ENCODE measurements around the gene KLF4. TPM values are rescaled to one million over a fixed set of nuclear protein-coding genes. Genes with fewer than 3 reads are reported as not detected.

Gene KLF4
- total and polyA plus RNA-seq, 2 of the 13 experiments (the other 11 are each of a cell fraction or from before 2014, with no cell fraction given), result 0.20 to 0.37 TPM

DNA sequence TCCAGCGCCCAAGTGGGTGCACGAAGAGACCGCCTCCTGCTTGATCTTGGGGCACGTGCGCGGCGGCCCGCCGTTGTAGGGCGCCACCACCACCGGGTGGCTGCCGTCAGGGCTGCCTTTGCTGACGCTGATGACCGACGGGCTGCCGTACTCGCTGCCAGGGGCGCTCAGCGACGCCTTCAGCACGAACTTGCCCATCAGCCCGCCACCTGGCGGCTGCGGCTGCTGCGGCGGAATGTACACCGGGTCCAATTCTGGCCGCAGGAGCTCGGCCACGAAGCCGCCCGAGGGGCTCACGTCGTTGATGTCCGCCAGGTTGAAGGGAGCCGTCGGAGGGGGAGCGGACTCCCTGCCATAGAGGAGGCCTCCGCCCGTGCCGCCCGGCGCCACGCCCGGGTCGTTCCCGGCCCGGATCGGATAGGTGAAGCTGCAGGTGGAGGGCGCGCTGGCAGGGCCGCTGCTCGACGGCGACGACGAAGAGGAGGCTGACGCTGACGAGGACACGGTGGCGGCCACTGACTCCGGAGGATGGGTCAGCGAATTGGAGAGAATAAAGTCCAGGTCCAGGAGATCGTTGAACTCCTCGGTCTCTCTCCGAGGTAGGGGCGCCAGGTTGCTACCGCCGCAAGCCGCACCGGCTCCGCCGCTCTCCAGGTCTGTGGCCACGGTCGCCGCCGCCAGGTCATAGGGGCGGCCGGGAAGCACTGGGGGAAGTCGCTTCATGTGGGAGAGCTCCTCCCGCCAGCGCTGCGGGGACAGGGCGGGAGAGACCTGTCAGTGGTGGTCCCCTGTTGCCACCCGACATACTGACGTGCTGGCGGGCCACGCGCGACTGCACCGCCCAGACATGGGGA is 1.8 kb downstream of the KLF4 start:
- WGBS (ENCODE audit: low lambda C conversion rate), result 79% methylated on average over 60 of the region's 91 CpGs
- H3K4me2 ChIP-seq (ENCODE audit: low read depth, low read length), result no peak overlapping the region
- DNase-seq (ENCODE audit: low spot score) (no peak), FAIRE-seq (no peak), ATAC-seq (peak; percentile 67)
- intact Hi-C loops (cut with micrococcal nuclease; ENCODE audit: unreplicated experiment), result loop anchor here (2.0 to 10.0 kb wide), 3 partner anchors 17 to 927 kb away; no protein-coding TSS in a partner anchor
- no peak overlapping the region for H3K4me3 ChIP-seq (replicated peaks in 1 of 3; ENCODE audit: insufficient read depth in 1 of 3, low read depth in 2 of 3, low read length in 3 of 3)
- no TSS peak for BruUV-seq (replicated peaks)
- POLR2A ChIA-PET, result no interaction called here
- H3K79me2 ChIP-seq (ENCODE audit: insufficient read depth, low read length), result no peaks in the 10 kb centered on the region
- no peaks in the 10 kb centered on the region for H3K36me3 ChIP-seq (replicated peaks in 1 of 2; ENCODE audit: control insufficient read depth in 1 of 2, insufficient read depth in 2 of 2, low read length in 2 of 2)
- CTCF ChIA-PET (ENCODE audit: low intra/inter-chr PET ratio, low total read pairs), result interaction anchor here (1.1 kb wide), 1 partner anchor 350 kb away, joined by 3 read pairs; no protein-coding TSS in a partner anchor
- H4K20me1 ChIP-seq (ENCODE audit: insufficient read depth, low read length), result no peaks in the 10 kb centered on the region
- peaks cover 0 to 41% of the 10 kb centered on the region in 2 experiments; a peak in 3 of 5 replicates for H3K27me3 ChIP-seq (ENCODE audit: control insufficient read depth in 1 of 2, insufficient read depth in 2 of 2, low read length in 2 of 2)
- H3K27ac ChIP-seq (ENCODE audit: extremely low read length, insufficient read depth, low read length), result no peak overlapping the region
- no peak overlapping the region for H2AFZ ChIP-seq (ENCODE audit: low read length)
- H3K4me1 ChIP-seq (ENCODE audit: insufficient read depth, low read length), result peaks cover 16% of the 10 kb centered on the region
- no peak overlapping the region for H3K9ac ChIP-seq (ENCODE audit: insufficient read depth, low read depth, low read length)
- H3K9me3 ChIP-seq (ENCODE audit: low read length), result no peaks in the 10 kb centered on the region
- in situ Hi-C loops (cut with HindIII; ENCODE audit: extremely low pct_ligation_motif_present, low pct_unique_long_range_greater_than_20kb), result loop anchor here (25.0 kb wide), 2 partner anchors 1075 to 1325 kb away; no protein-coding TSS in a partner anchor
- TF ChIP-seq CBX1 (IDR thresholded peaks at IDR 0.05; ENCODE audit: low read depth) (no peak), KLF11 (CRISPR knock-in tag; IDR thresholded peaks at IDR 0.05) (no peak), NFKB2 (CRISPR knock-in tag; IDR thresholded peaks at IDR 0.05; ENCODE audit: borderline replicate concordance) (no peak), ZNF550 (CRISPR knock-in tag; IDR thresholded peaks at IDR 0.05; ENCODE audit: borderline replicate concordance) (no peak), RAD21 (CRISPR knock-in tag; IDR thresholded peaks at IDR 0.05) (peak; percentile 36), TEAD3 (CRISPR knock-in tag; optimal IDR thresholded peaks at IDR 0.05; ENCODE audit: borderline replicate concordance) (peak; percentile 12), HNF4G (IDR thresholded peaks at IDR 0.05; ENCODE audit: borderline replicate concordance, low read depth, low read length) (no peak), HNF4G (CRISPR knock-in tag; IDR thresholded peaks at IDR 0.05; ENCODE audit: borderline replicate concordance, low read depth) (no peak), HNRNPL (IDR thresholded peaks at IDR 0.05; ENCODE audit: low read depth, low read length) (0 out of 2 replicates have a peak, but pooled peaks have one; percentile 36), PRPF4 (IDR thresholded peaks at IDR 0.05; ENCODE audit: low read depth, low read length, poor library complexity, severe bottlenecking) (no peak), RELA (CRISPR knock-in tag; IDR thresholded peaks at IDR 0.05) (no peak), ZNF329 (CRISPR knock-in tag; IDR thresholded peaks at IDR 0.05; ENCODE audit: low read depth) (no peak), THAP11 (CRISPR knock-in tag; IDR thresholded peaks at IDR 0.05) (no peak), ZNF10 (CRISPR knock-in tag; IDR thresholded peaks at IDR 0.05; ENCODE audit: borderline replicate concordance, low read depth) (no peak), AGO2 (optimal IDR thresholded peaks at IDR 0.05; ENCODE audit: low read depth, low read length) (peak; percentile 3), DNMT3B (CRISPR knock-in tag; conservative IDR thresholded peaks at IDR 0.05) (no peak), ZNF724P (CRISPR knock-in tag; IDR thresholded peaks at IDR 0.05; ENCODE audit: borderline replicate concordance) (no peak), NCOA1 (CRISPR knock-in tag; IDR thresholded peaks at IDR 0.05) (no peak), KLF6 (CRISPR knock-in tag; IDR thresholded peaks at IDR 0.05) (no peak)
- TF ChIP-seq, protein P1, sequence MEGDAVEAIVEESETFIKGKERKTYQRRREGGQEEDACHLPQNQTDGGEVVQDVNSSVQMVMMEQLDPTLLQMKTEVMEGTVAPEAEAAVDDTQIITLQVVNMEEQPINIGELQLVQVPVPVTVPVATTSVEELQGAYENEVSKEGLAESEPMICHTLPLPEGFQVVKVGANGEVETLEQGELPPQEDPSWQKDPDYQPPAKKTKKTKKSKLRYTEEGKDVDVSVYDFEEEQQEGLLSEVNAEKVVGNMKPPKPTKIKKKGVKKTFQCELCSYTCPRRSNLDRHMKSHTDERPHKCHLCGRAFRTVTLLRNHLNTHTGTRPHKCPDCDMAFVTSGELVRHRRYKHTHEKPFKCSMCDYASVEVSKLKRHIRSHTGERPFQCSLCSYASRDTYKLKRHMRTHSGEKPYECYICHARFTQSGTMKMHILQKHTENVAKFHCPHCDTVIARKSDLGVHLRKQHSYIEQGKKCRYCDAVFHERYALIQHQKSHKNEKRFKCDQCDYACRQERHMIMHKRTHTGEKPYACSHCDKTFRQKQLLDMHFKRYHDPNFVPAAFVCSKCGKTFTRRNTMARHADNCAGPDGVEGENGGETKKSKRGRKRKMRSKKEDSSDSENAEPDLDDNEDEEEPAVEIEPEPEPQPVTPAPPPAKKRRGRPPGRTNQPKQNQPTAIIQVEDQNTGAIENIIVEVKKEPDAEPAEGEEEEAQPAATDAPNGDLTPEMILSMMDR (CRISPR knock-in tag; IDR thresholded peaks at IDR 0.05), result peak; percentile 64
- TF ChIP-seq, protein P2, sequence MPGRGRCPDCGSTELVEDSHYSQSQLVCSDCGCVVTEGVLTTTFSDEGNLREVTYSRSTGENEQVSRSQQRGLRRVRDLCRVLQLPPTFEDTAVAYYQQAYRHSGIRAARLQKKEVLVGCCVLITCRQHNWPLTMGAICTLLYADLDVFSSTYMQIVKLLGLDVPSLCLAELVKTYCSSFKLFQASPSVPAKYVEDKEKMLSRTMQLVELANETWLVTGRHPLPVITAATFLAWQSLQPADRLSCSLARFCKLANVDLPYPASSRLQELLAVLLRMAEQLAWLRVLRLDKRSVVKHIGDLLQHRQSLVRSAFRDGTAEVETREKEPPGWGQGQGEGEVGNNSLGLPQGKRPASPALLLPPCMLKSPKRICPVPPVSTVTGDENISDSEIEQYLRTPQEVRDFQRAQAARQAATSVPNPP (CRISPR knock-in tag; IDR thresholded peaks at IDR 0.05), result no peak

Data from HepG2 (cell line).